ENCODE data around the gene PRDM9. TPM values are rescaled to one million over a fixed set of nuclear protein-coding genes. Genes with fewer than 3 reads are reported as not detected.

Gene PRDM9
- total RNA-seq, 1 experiment from 2014 or later: not detected

DNA sequence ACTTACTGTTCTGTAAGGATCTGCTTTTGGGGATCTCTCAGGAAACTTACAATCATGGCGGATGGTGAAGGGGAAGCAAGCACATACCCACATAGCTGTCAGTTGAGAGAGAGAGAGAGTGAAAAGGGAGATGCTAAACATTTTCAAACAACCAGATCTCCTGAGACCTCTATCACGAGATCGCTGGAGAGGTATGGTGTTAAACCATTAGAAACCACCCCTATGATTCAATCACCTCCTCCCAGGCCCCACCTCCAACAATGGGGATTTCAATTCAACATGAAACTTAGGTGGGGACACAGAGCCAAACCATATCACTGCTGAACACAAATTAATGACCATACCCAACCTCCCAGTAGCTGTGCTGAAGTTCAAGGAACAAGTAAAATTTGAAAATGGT is 48.2 kb upstream of the PRDM9 start:
- intact Hi-C loops (cut with micrococcal nuclease; ENCODE audit: unreplicated experiment): no loop called here
- H3K27ac ChIP-seq (ENCODE audit: low read length): no peak overlapping the region
- no peak for DNase-seq (ENCODE audit: low read depth, low spot score)
- H3K4me1 ChIP-seq (ENCODE audit: control insufficient read depth, insufficient read depth, low read length): no peaks in the 10 kb centered on the region
- no peaks in the 10 kb centered on the region for H3K36me3 ChIP-seq (ENCODE audit: control insufficient read depth, insufficient read depth, low read length)
- no peaks in the 10 kb centered on the region for H3K9me3 ChIP-seq (ENCODE audit: control insufficient read depth, insufficient read depth, low read depth, low read length)
- ChIA-PET CTCF (no interaction called here), POLR2A (no interaction called here)
- no peaks in the 10 kb centered on the region for H3K27me3 ChIP-seq (ENCODE audit: control insufficient read depth, insufficient read depth, low read length)
- BruUV-seq (replicated peaks): no TSS peak
- no peak overlapping the region for H3K4me3 ChIP-seq (ENCODE audit: low read depth in 2 of 2, low read length in 2 of 2)
- TF ChIP-seq SIN3A (IDR thresholded peaks at IDR 0.05; ENCODE audit: borderline replicate concordance, insufficient read depth, low read depth, low read length) (no peak), CTCF (IDR thresholded peaks at IDR 0.05) (no peak), TCF7L2 (IDR thresholded peaks at IDR 0.05; ENCODE audit: low read depth, low read length) (no peak), REST (IDR thresholded peaks at IDR 0.05; ENCODE audit: insufficient read depth in 1 of 2, low read depth in 2 of 2, low read length in 1 of 2) (no peak), POLR2AphosphoS5 (IDR thresholded peaks at IDR 0.05; ENCODE audit: low read depth, low read length) (no peak)
- in situ Hi-C loops (cut with HindIII; ENCODE audit: low pct_unique_long_range_greater_than_20kb, low sequenced_read_pairs): no loop called here
- no peak for ATAC-seq

GRCh38 chr5:23461576-23461975 is 45.8 kb upstream of the PRDM9 start:
- Histone ChIP-seq H3K27me3 (ENCODE audit: control insufficient read depth, insufficient read depth, low read length) (no peaks in the 10 kb centered on the region), H3K27ac (ENCODE audit: low read length) (no peak overlapping the region), H3K4me1 (ENCODE audit: control insufficient read depth, insufficient read depth, low read length) (no peaks in the 10 kb centered on the region), H3K4me3 (ENCODE audit: low read depth in 2 of 2, low read length in 2 of 2) (no peak overlapping the region), H3K9me3 (ENCODE audit: control insufficient read depth, insufficient read depth, low read depth, low read length) (no peaks in the 10 kb centered on the region), H3K36me3 (ENCODE audit: control insufficient read depth, insufficient read depth, low read length) (no peaks in the 10 kb centered on the region)
- ATAC-seq: no peak
- no peak for DNase-seq (ENCODE audit: low read depth, low spot score)
- in situ Hi-C loops (cut with HindIII; ENCODE audit: low pct_unique_long_range_greater_than_20kb, low sequenced_read_pairs) (no loop called here), intact Hi-C loops (cut with micrococcal nuclease; ENCODE audit: unreplicated experiment) (no loop called here)
- no peak for TF ChIP-seq TCF7L2 (IDR thresholded peaks at IDR 0.05; ENCODE audit: low read depth, low read length)
- no peak for TF ChIP-seq CTCF (IDR thresholded peaks at IDR 0.05)
- TF ChIP-seq SIN3A (IDR thresholded peaks at IDR 0.05; ENCODE audit: borderline replicate concordance, insufficient read depth, low read depth, low read length): no peak
- TF ChIP-seq REST (IDR thresholded peaks at IDR 0.05; ENCODE audit: insufficient read depth in 1 of 2, low read depth in 2 of 2, low read length in 1 of 2): no peak
- BruUV-seq (replicated peaks): no TSS peak
- POLR2A ChIA-PET: no interaction called here
- CTCF ChIA-PET: no interaction called here
